IMR-90 (cell line): Measurements from ENCODE around the gene WDR70. TPM values are rescaled to one million over a fixed set of nuclear protein-coding genes. Genes with fewer than 3 reads are reported as not detected.

Source experiments
- ATAC-seq: fragments of 200-7000 bp; cut with Tn5 transposase; 2 replicates; pipeline ENCODE4 v1.9.1; 2020; ENCODE audit warnings: low read depth, mild to moderate bottlenecking, moderate library complexity
- BruUV-seq: library from RNA; stranded (reverse); fragments of 400-500 nt; replicated peaks from 2 replicates; lab custom pipeline; 2021; lab: Mats Ljungman, UMichigan
- CTCF ChIA-PET: fragments of 300-600 bp; formaldehyde crosslinking; extraction: SDS; loops from one replicate; lab custom pipeline; 2021; ENCODE audit warnings: antibody characterized with exemption; lab: Yijun Ruan, JAX
- POLR2A ChIA-PET: fragments of 300-600 bp; sonication (Branson Sonifier 250); formaldehyde crosslinking; loops from one replicate; lab custom pipeline; 2022; ENCODE audit warnings: antibody characterized with exemption; ENCODE audit not compliant: unreplicated experiment; lab: Charles Lee
- DNase-seq: peaks from one replicate; pipeline ENCODE4 v3.0.0; 2013
- H2AFZ ChIP-seq: replicated peaks from 2 replicates; pipeline ENCODE3; 2013; ENCODE audit warnings: low read length, mild to moderate bottlenecking; ENCODE audit not compliant: poor library complexity
- H2AK5ac ChIP-seq: 2 replicates; pipeline ENCODE4 v1.6.1; 2013; ENCODE audit warnings: low read depth, low read length, inconsistent platforms
- H2AK9ac ChIP-seq: replicated peaks from 2 replicates; pipeline ENCODE3; 2013; ENCODE audit warnings: mild to moderate bottlenecking, low read depth, low read length, moderate library complexity; ENCODE audit not compliant: poor library complexity
- H2BK120ac ChIP-seq: 2 replicates; pipeline ENCODE4 v1.6.1; 2013; ENCODE audit warnings: low read depth, low read length, inconsistent platforms
- H2BK15ac ChIP-seq: 3 replicates; pipeline ENCODE4 v1.6.1; 2013; ENCODE audit warnings: low read depth, low read length, inconsistent platforms
- H2BK20ac ChIP-seq: 2 replicates; pipeline ENCODE4 v1.6.1; 2013; ENCODE audit warnings: low read depth, mild to moderate bottlenecking, inconsistent platforms, low read length, moderate library complexity
- H2BK5ac ChIP-seq: 2 replicates; pipeline ENCODE4 v1.6.1; 2013; ENCODE audit warnings: mild to moderate bottlenecking, low read depth, low read length, inconsistent platforms; ENCODE audit not compliant: poor library complexity, severe bottlenecking
- H3K14ac ChIP-seq: replicated peaks from 2 replicates; pipeline ENCODE4 v1.6.1; 2013; ENCODE audit warnings: low read depth, low read length, inconsistent platforms
- H3K18ac ChIP-seq: 2 replicates; pipeline ENCODE4 v1.6.1; 2013; ENCODE audit warnings: low read depth, low read length, control low read depth
- H3K23ac ChIP-seq: 2 replicates; pipeline ENCODE4 v1.6.1; 2013; ENCODE audit warnings: low read depth, low read length, inconsistent platforms
- H3K27ac ChIP-seq: 2 replicates; pipeline ENCODE4 v1.5.1; 2013; ENCODE audit warnings: mild to moderate bottlenecking, control low read depth, low read length; ENCODE audit not compliant: insufficient read depth
- H3K27me3 ChIP-seq: 2 replicates; pipeline ENCODE4 v1.6.1; 2013; ENCODE audit warnings: low read length; ENCODE audit not compliant: control insufficient read depth, insufficient read depth
- H3K36me3 ChIP-seq: 2 replicates; pipeline ENCODE4 v1.6.1; 2013; ENCODE audit warnings: low read length, mixed read lengths; ENCODE audit not compliant: control insufficient read depth, insufficient read depth
- H3K4ac ChIP-seq: 2 replicates; pipeline ENCODE4 v1.6.1; 2013; ENCODE audit warnings: low read depth, low read length, inconsistent platforms
- H3K4me1 ChIP-seq: 2 replicates; pipeline ENCODE4 v1.6.1; 2013; ENCODE audit warnings: low read length, mixed read lengths; ENCODE audit not compliant: control insufficient read depth, insufficient read depth
- H3K4me2 ChIP-seq: 2 replicates; pipeline ENCODE4 v1.6.1; 2013; ENCODE audit warnings: low read depth, mild to moderate bottlenecking, control low read depth, low read length, moderate library complexity
- H3K4me3 ChIP-seq: 2 replicates; pipeline ENCODE4 v1.5.1; 2013; ENCODE audit warnings: low read depth, mild to moderate bottlenecking, control low read depth, low read length, moderate library complexity; ENCODE audit not compliant: insufficient read depth
- H3K56ac ChIP-seq: 2 replicates; pipeline ENCODE4 v1.6.1; 2013; ENCODE audit warnings: low read length, inconsistent platforms; ENCODE audit not compliant: insufficient read depth; ENCODE audit errors: extremely low read depth
- H3K79me1 ChIP-seq, 2 experiments: 2 replicates each; pipeline ENCODE4 v1.6.1; 2013; ENCODE audit warnings: low read length in 2 of 2, inconsistent platforms in 1 of 2, low read depth in 1 of 2
- H3K9ac ChIP-seq: 2 replicates; pipeline ENCODE4 v1.6.1; 2013; ENCODE audit warnings: low read depth, low read length, control low read depth
- H3K9me1 ChIP-seq: 2 replicates; pipeline ENCODE4 v1.6.1; 2013; ENCODE audit warnings: low read length, inconsistent platforms; ENCODE audit not compliant: insufficient read depth
- H3K9me3 ChIP-seq: 2 replicates; pipeline ENCODE4 v1.6.1; 2013; ENCODE audit warnings: low read length; ENCODE audit not compliant: control insufficient read depth, insufficient read depth
- H4K20me1 ChIP-seq: 2 replicates; pipeline ENCODE4 v1.6.1; 2013; ENCODE audit warnings: low read length, inconsistent platforms; ENCODE audit not compliant: insufficient read depth
- H4K5ac ChIP-seq: 2 replicates; pipeline ENCODE4 v1.6.1; 2013; ENCODE audit warnings: mild to moderate bottlenecking, low read depth, low read length, control low read depth
- H4K8ac ChIP-seq, 2 experiments: 2 replicates each; pipeline ENCODE4 v1.6.1; 2013; ENCODE audit warnings: low read depth in 2 of 2, low read length in 2 of 2, control low read depth in 1 of 2, inconsistent platforms in 1 of 2
- H4K91ac ChIP-seq: 2 replicates; pipeline ENCODE4 v1.6.1; 2013; ENCODE audit warnings: low read depth, low read length, inconsistent platforms; ENCODE audit not compliant: insufficient read depth
- BHLHE40 ChIP-seq: fragments of 150-350 bp; IDR thresholded peaks from 2 replicates; pipeline ENCODE4 v1.6.1; 2016; ENCODE audit warnings: mild to moderate bottlenecking, low read depth, low read length
- MAZ ChIP-seq: IDR thresholded peaks from 2 replicates; pipeline ENCODE4 v1.6.1; 2012; ENCODE audit warnings: low read depth, mild to moderate bottlenecking, low read length, improper control_type of control experiment, moderate library complexity, borderline replicate concordance
- MXI1 ChIP-seq: IDR thresholded peaks from 2 replicates; pipeline ENCODE4 v1.6.1; 2012; ENCODE audit warnings: low read depth, mild to moderate bottlenecking, low read length, moderate library complexity, borderline replicate concordance
- NFE2L2 ChIP-seq: fragments of 150-350 bp; IDR thresholded peaks from 2 replicates; pipeline ENCODE4 v1.6.1; 2016; ENCODE audit warnings: low read depth, mild to moderate bottlenecking, low read length
- POLR2A ChIP-seq: IDR thresholded peaks from 2 replicates; pipeline ENCODE4 v1.6.1; 2012; ENCODE audit warnings: mild to moderate bottlenecking, low read depth, low read length
- RFX5 ChIP-seq: IDR thresholded peaks from 2 replicates; pipeline ENCODE4 v1.8.0; 2012; ENCODE audit warnings: low read depth, mild to moderate bottlenecking, low read length, moderate library complexity
- WGBS, 2 experiments: methylation state at CpG; one replicate each; pipeline versions ENCODE4 v1.1.5 to v1.1.7; 2013; ENCODE audit warnings: missing lambda C conversion rate in 2 of 2; ENCODE audit not compliant: insufficient read length in 1 of 2; ENCODE audit errors: extremely low coverage in 2 of 2; 5-methylcytosine and 5-hydroxymethylcytosine counted together
- dilution Hi-C: fragments of 300-500 bp; cut with HindIII; formaldehyde crosslinking; loops from one replicate; pipeline ENCODE4 v1.14.3; 2018; ENCODE audit warnings: low sequenced_read_pairs; ENCODE audit not compliant: unreplicated experiment
- in situ Hi-C: fragments of 300-500 bp; cut with MboI; formaldehyde crosslinking; loops from 3 replicates; pipeline ENCODE4 v1.14.3; 2019; ENCODE audit warnings: low sequenced_read_pairs, inconsistent platforms, mixed read lengths
- intact Hi-C: fragments of 100-400 bp; cut with micrococcal nuclease; formaldehyde crosslinking; loops from 2 replicates; pipeline ENCODE4 v1.10.0; 2022
- polyA plus RNA-seq, 3 experiments: library from polyadenylated mRNA; depleted of rRNA; stranded (reverse); fragments of >200 nt; gene quantifications; 2 replicates each; pipeline ENCODE4 v1.2.3, GENCODE V29; 2012; ENCODE audit warnings: low replicate concordance in 1 of 3
- total RNA-seq: library from RNA; depleted of rRNA; stranded (reverse); fragments of >200 nt; gene quantifications from 2 replicates; pipeline ENCODE4 v1.2.3, GENCODE V29; 2012
- TF ChIP-seq, protein P1 (sequence below): conservative IDR thresholded peaks from 2 replicates; pipeline ENCODE4 v1.5.1; 2012; ENCODE audit warnings: mild to moderate bottlenecking, low read depth, low read length, improper control_type of control experiment
- TF ChIP-seq, protein P2 (sequence below): fragments of 150-350 bp; IDR thresholded peaks from 2 replicates; pipeline ENCODE4 v1.6.1; 2017; ENCODE audit warnings: mild to moderate bottlenecking, antibody characterized with exemption, low read length, low read depth

The WDR70 gene
- total and polyA plus RNA-seq, 2 of the 4 experiments (the other 2 are of a cell fraction), result 16.7 to 29.9 TPM

DNA sequence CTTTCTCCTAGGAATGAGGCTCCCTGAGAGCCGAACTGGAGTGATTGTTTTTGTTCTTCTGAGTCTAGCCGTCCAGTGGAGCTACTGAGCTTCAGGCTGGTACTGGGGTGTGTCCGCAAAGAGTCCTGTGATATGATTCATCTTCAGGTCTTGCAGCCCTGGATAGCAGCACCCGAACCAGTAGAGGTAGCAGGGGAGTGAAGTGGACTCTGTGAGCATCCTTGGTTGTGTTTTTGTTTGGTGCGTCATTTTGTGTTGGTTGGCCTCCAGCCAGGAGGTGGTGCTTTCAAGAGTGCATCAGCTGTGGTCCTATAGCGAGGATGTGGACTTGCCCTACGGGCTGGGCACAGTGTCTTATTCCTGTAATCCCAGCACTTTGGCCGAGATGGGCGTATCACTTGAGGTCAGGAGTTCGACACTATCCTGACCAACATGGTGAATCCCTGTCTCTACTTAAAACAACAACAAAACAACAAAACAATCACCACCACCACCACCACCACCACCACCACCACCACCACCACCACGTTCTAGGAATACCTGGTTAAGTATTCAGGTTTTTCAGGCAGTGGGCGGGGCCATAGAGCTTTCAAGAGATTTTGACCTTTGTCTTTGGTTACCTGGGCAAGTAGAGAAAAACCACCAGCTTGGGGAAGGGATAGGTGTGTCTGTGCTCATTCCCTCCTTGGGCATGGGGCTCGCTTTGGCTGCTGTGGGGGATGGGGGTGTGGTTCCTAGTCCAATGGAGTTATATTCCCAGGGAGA lies 154.0 kb downstream of the WDR70 start:
- in situ Hi-C loops, result no loop called here

More for the DNA sequence above, 154.0 kb downstream of the WDR70 start:
- no peak overlapping the region for H2BK120ac ChIP-seq
- WGBS, 2 experiments, result 90% methylated on average over 3 of the region's 13 CpGs; no CpG with 5 or more reads in 1 of the 2 experiments
- H3K23ac ChIP-seq, result no peak overlapping the region; the same call in 1 of the 2 replicates
- no peak overlapping the region for H2AK5ac ChIP-seq
- no peaks in the 10 kb centered on the region; the same call in 1 of the 2 replicates for H3K36me3 ChIP-seq
- intact Hi-C loops, result no loop called here
- H2AFZ ChIP-seq, result no peak overlapping the region
- H3K18ac ChIP-seq, result no peak overlapping the region
- H3K4me2 ChIP-seq, result no peak overlapping the region
- H3K56ac ChIP-seq, result no peak overlapping the region
- H3K4me3 ChIP-seq, result no peak overlapping the region
- no peak for ATAC-seq
- H3K27me3 ChIP-seq, result no peaks in the 10 kb centered on the region
- no peak overlapping the region for H2BK20ac ChIP-seq
- no peak overlapping the region for H4K91ac ChIP-seq
- H3K79me1 ChIP-seq, result 0 out of 4 replicates have a peak, but pooled peaks cover 0 to 6% of the 10 kb centered on the region in 2 experiments
- H2BK15ac ChIP-seq, result no peak overlapping the region
- H2AK9ac ChIP-seq, result no peak overlapping the region
- no peak overlapping the region for H4K8ac ChIP-seq
- no peaks in the 10 kb centered on the region for H3K4me1 ChIP-seq
- no TSS peak for BruUV-seq
- H3K27ac ChIP-seq, result no peak overlapping the region
- dilution Hi-C loops, result no loop called here
- no peaks in the 10 kb centered on the region for H3K9me3 ChIP-seq
- H2BK5ac ChIP-seq, result no peak overlapping the region
- H4K20me1 ChIP-seq, result no peaks in the 10 kb centered on the region
- ChIA-PET CTCF (no interaction called here), POLR2A (no interaction called here)
- peaks cover 9% of the 10 kb centered on the region; the same call in 1 of the 2 replicates for H3K9me1 ChIP-seq
- no peak overlapping the region for H4K5ac ChIP-seq
- no peak for DNase-seq
- H3K14ac ChIP-seq, result no peak overlapping the region
- no peak overlapping the region for H3K4ac ChIP-seq
- TF ChIP-seq BHLHE40, result no peak
- TF ChIP-seq, protein P1, sequence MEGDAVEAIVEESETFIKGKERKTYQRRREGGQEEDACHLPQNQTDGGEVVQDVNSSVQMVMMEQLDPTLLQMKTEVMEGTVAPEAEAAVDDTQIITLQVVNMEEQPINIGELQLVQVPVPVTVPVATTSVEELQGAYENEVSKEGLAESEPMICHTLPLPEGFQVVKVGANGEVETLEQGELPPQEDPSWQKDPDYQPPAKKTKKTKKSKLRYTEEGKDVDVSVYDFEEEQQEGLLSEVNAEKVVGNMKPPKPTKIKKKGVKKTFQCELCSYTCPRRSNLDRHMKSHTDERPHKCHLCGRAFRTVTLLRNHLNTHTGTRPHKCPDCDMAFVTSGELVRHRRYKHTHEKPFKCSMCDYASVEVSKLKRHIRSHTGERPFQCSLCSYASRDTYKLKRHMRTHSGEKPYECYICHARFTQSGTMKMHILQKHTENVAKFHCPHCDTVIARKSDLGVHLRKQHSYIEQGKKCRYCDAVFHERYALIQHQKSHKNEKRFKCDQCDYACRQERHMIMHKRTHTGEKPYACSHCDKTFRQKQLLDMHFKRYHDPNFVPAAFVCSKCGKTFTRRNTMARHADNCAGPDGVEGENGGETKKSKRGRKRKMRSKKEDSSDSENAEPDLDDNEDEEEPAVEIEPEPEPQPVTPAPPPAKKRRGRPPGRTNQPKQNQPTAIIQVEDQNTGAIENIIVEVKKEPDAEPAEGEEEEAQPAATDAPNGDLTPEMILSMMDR, result no peak
- TF ChIP-seq NFE2L2, result no peak
- TF ChIP-seq POLR2A, result no peak
- TF ChIP-seq, protein P2, sequence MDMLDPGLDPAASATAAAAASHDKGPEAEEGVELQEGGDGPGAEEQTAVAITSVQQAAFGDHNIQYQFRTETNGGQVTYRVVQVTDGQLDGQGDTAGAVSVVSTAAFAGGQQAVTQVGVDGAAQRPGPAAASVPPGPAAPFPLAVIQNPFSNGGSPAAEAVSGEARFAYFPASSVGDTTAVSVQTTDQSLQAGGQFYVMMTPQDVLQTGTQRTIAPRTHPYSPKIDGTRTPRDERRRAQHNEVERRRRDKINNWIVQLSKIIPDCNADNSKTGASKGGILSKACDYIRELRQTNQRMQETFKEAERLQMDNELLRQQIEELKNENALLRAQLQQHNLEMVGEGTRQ, result no peak
- TF ChIP-seq MAZ, result no peak
- no peak for TF ChIP-seq MXI1
- TF ChIP-seq RFX5, result no peak
- H3K9ac ChIP-seq, result no peak overlapping the region
